Liver (tissue), 3 donors: ENCODE results near the gene ADGRD1.

Source experiments
- ATF3 ChIP-seq: IDR thresholded peaks from 2 replicates; pipeline ENCODE4 v1.6.1; 2016; ENCODE audit warnings: antibody characterized with exemption
- CTCF ChIP-seq: fragments of 150-350 bp; IDR thresholded peaks from 2 replicates; pipeline ENCODE4 v1.5.1; 2017; ENCODE audit warnings: improper control_type of control experiment, low read depth, low read length; ENCODE audit not compliant: missing input control
- EGR1 ChIP-seq, 2 donors: IDR thresholded peaks; 2 replicates each; pipeline ENCODE4 v1.6.1; 2016 to 2018; ENCODE audit warnings: antibody characterized with exemption in 2 of 2, low read depth in 2 of 2
- FOXA1 ChIP-seq: IDR thresholded peaks from 2 replicates; pipeline ENCODE4 v1.6.1; 2016; ENCODE audit warnings: antibody characterized with exemption
- GABPA ChIP-seq, 2 donors: IDR thresholded peaks in 1 of 2; conservative IDR thresholded peaks in 1 of 2; 2 replicates each; pipeline ENCODE4 v1.6.1; 2016; ENCODE audit warnings: antibody characterized with exemption in 2 of 2, mild to moderate bottlenecking in 1 of 2, moderate library complexity in 1 of 2
- HNF4G ChIP-seq: IDR thresholded peaks from 2 replicates; pipeline ENCODE4 v1.6.1; 2016; ENCODE audit warnings: antibody characterized with exemption
- MAX ChIP-seq: IDR thresholded peaks from 2 replicates; pipeline ENCODE4 v1.6.1; 2016; ENCODE audit warnings: antibody characterized with exemption
- NR2F2 ChIP-seq: IDR thresholded peaks from 2 replicates; pipeline ENCODE4 v1.6.1; 2016; ENCODE audit warnings: antibody characterized with exemption
- REST ChIP-seq: IDR thresholded peaks from 2 replicates; pipeline ENCODE4 v1.6.1; 2016; ENCODE audit warnings: antibody characterized with exemption, mild to moderate bottlenecking
- RXRA ChIP-seq, 2 donors: IDR thresholded peaks; 2 replicates each; pipeline ENCODE4 v1.6.1; 2017 to 2018; ENCODE audit warnings: antibody characterized with exemption in 2 of 2, mild to moderate bottlenecking in 1 of 2
- TAF1 ChIP-seq: conservative IDR thresholded peaks from 2 replicates; pipeline ENCODE4 v1.6.1; 2016; ENCODE audit warnings: antibody characterized with exemption, mild to moderate bottlenecking
- YY1 ChIP-seq: IDR thresholded peaks from 2 replicates; pipeline ENCODE4 v1.6.1; 2016; ENCODE audit warnings: antibody characterized with exemption, mild to moderate bottlenecking
- donor health status: healthy.
- donor health status: healthy.

GRCh38 chr12:131147293-131147692, 193.6 kb downstream of the ADGRD1 start:
- TF ChIP-seq CTCF (no peak), FOXA1 (no peak), YY1 (no peak), ATF3 (no peak), REST (no peak), TAF1 (no peak), MAX (no peak), NR2F2 (no peak), HNF4G (no peak), GABPA (IDR thresholded peaks at IDR 0.05 in 1 of 2, conservative IDR thresholded peaks at IDR 0.05 in 1 of 2) (no peak), RXRA (IDR thresholded peaks at IDR 0.05) (no peak), EGR1 (IDR thresholded peaks at IDR 0.05; ENCODE audit: low read depth in 2 of 2) (no peak)
